Neutrophil (primary cell): ENCODE measurements around the gene TMEM63A.

Source experiments
- H3K27ac ChIP-seq: fragments of 200-600 bp; sonication (generic); 2 replicates; pipeline ENCODE4 v1.5.1; 2016; ENCODE audit warnings: mild to moderate bottlenecking, moderate library complexity
- H3K27me3 ChIP-seq: fragments of 200-600 bp; sonication (generic); 2 replicates; pipeline ENCODE4 v1.6.0; 2016; ENCODE audit warnings: mild to moderate bottlenecking
- H3K36me3 ChIP-seq: fragments of 200-600 bp; sonication (generic); 2 replicates; pipeline ENCODE4 v1.5.1; 2017
- H3K4me1 ChIP-seq, 2 experiments: fragments of 200-600 bp in 1 of 2; sonication (generic) in 1 of 2; 1 replicate in 1 of 2; 2 replicates in 1 of 2; pipeline versions ENCODE4 v1.5.1 to v1.6.1; 2013 to 2016; ENCODE audit warnings: low read depth in 1 of 2, low read length in 1 of 2, mild to moderate bottlenecking in 1 of 2, moderate library complexity in 1 of 2; ENCODE audit not compliant: control insufficient read depth in 1 of 2, insufficient read depth in 1 of 2
- H3K4me3 ChIP-seq, 2 experiments: fragments of 200-600 bp in 1 of 2; sonication (generic) in 1 of 2; 1 replicate in 1 of 2; 2 replicates in 1 of 2; pipeline ENCODE4 v1.5.1; 2013 to 2016; ENCODE audit warnings: low read depth in 1 of 2, low read length in 1 of 2, mild to moderate bottlenecking in 1 of 2, moderate library complexity in 1 of 2
- H3K9me3 ChIP-seq: fragments of 200-600 bp; sonication (generic); 2 replicates; pipeline ENCODE4 v1.5.1; 2016
- TF ChIP-seq, protein P1 (sequence below): fragments of 200-600 bp; sonication (generic); IDR thresholded peaks from 2 replicates; pipeline ENCODE4 v1.5.1; 2016; ENCODE audit warnings: antibody characterized with exemption

Gene TMEM63A

GRCh38 chr1:225851805-225852204, 30.4 kb downstream of the TMEM63A start:
- H3K27me3 ChIP-seq = no peaks in the 10 kb centered on the region
- no peaks in the 10 kb centered on the region for H3K4me1 ChIP-seq
- no peak overlapping the region for H3K4me3 ChIP-seq
- peak overlapping the region; percentile 3 for H3K27ac ChIP-seq
- TF ChIP-seq, protein P1, sequence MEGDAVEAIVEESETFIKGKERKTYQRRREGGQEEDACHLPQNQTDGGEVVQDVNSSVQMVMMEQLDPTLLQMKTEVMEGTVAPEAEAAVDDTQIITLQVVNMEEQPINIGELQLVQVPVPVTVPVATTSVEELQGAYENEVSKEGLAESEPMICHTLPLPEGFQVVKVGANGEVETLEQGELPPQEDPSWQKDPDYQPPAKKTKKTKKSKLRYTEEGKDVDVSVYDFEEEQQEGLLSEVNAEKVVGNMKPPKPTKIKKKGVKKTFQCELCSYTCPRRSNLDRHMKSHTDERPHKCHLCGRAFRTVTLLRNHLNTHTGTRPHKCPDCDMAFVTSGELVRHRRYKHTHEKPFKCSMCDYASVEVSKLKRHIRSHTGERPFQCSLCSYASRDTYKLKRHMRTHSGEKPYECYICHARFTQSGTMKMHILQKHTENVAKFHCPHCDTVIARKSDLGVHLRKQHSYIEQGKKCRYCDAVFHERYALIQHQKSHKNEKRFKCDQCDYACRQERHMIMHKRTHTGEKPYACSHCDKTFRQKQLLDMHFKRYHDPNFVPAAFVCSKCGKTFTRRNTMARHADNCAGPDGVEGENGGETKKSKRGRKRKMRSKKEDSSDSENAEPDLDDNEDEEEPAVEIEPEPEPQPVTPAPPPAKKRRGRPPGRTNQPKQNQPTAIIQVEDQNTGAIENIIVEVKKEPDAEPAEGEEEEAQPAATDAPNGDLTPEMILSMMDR = no peak
- peaks cover 100% of the 10 kb centered on the region for H3K36me3 ChIP-seq
- no peaks in the 10 kb centered on the region for H3K9me3 ChIP-seq

DNA sequence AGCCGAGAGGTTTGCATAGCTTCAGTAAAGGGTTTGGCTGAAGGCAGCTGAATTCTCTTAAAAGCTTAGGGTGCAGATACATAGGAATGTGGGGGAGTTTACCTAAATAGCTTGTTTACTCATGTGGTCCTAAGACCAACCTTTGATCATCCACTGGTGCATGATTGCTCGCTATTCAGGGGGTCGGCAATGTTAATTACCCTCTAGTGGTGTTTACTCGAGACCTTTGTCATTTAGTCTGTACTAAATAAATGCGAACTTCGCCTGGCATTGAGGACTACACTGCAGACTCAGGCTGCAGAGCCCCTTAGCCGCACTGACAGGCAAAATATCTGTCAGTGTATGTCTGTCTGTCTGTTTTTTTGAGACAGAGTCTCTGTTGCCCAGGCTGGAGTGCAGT, 31.8 kb downstream of the TMEM63A start:
- H3K4me1 ChIP-seq = no peaks in the 10 kb centered on the region
- TF ChIP-seq, protein P1 = no peak
- H3K27ac ChIP-seq = no peak overlapping the region
- peaks cover 100% of the 10 kb centered on the region for H3K36me3 ChIP-seq
- H3K9me3 ChIP-seq = no peaks in the 10 kb centered on the region
- no peak overlapping the region for H3K4me3 ChIP-seq
- H3K27me3 ChIP-seq = no peaks in the 10 kb centered on the region

GRCh38 chr1:225849925-225850324, 32.3 kb downstream of the TMEM63A start:
- TF ChIP-seq, protein P1 = no peak
- H3K27me3 ChIP-seq = no peaks in the 10 kb centered on the region
- no peak overlapping the region for H3K27ac ChIP-seq
- no peak overlapping the region for H3K4me3 ChIP-seq
- H3K9me3 ChIP-seq = no peaks in the 10 kb centered on the region
- no peaks in the 10 kb centered on the region for H3K4me1 ChIP-seq
- peaks cover 100% of the 10 kb centered on the region for H3K36me3 ChIP-seq

- Histone ChIP-seq H3K4me1 (no peaks in the 10 kb centered on the region), H3K36me3 (peaks cover 100% of the 10 kb centered on the region), H3K4me3 (no peak overlapping the region), H3K27me3 (no peaks in the 10 kb centered on the region), H3K27ac (no peak overlapping the region), H3K9me3 (no peaks in the 10 kb centered on the region)
- TF ChIP-seq, protein P1 = no peak
Observed at GRCh38 chr1:225848030-225848955, 33.9 kb downstream of the TMEM63A start.

GRCh38 chr1:225847610-225848009, 34.6 kb downstream of the TMEM63A start:
- H3K27me3 ChIP-seq = no peaks in the 10 kb centered on the region
- no peak overlapping the region for H3K27ac ChIP-seq
- H3K9me3 ChIP-seq = no peaks in the 10 kb centered on the region
- TF ChIP-seq, protein P1 = no peak
- H3K4me3 ChIP-seq = no peak overlapping the region
- H3K4me1 ChIP-seq = no peaks in the 10 kb centered on the region
- peaks cover 94% of the 10 kb centered on the region for H3K36me3 ChIP-seq
